Testis (tissue), 2 donors: ENCODE data around the gene RNF141.

ENCODE experiments used
- CTCF ChIP-seq, 3 experiments: fragments of 450-650 bp in 2 of 3; fragments of 200-600 bp in 1 of 3; sonication (generic) in 1 of 3; IDR thresholded peaks; one replicate each; pipeline ENCODE4 v1.5.1; 2016 to 2019; ENCODE audit warnings: antibody characterized with exemption in 3 of 3, mild to moderate bottlenecking in 2 of 3, moderate library complexity in 1 of 3
- POLR2A ChIP-seq: fragments of 450-650 bp; IDR thresholded peaks from one replicate; pipeline ENCODE4 v1.6.1; 2017; ENCODE audit warnings: antibody characterized with exemption, mild to moderate bottlenecking, moderate library complexity

- TF ChIP-seq CTCF (IDR thresholded peaks at IDR 0.05) (no peak), POLR2A (no peak)
Measured at GRCh38 chr11:10480026-10480425, 61.0 kb downstream of the RNF141 start.
